CD4-positive, alpha-beta T cell treated with Interleukin-4 for 4 hours (primary cell): ENCODE results near the gene GIMAP4.
"Not testable (repeated sequence)": the region's sequence is repeated elsewhere in the genome, so short reads cannot be mapped to it uniquely, and the experiment has no call there.

Experiments used
- DNase-seq: peaks from one replicate; pipeline ENCODE4 v3.0.0-alpha.2; 2020

GIMAP4 gene

DNA sequence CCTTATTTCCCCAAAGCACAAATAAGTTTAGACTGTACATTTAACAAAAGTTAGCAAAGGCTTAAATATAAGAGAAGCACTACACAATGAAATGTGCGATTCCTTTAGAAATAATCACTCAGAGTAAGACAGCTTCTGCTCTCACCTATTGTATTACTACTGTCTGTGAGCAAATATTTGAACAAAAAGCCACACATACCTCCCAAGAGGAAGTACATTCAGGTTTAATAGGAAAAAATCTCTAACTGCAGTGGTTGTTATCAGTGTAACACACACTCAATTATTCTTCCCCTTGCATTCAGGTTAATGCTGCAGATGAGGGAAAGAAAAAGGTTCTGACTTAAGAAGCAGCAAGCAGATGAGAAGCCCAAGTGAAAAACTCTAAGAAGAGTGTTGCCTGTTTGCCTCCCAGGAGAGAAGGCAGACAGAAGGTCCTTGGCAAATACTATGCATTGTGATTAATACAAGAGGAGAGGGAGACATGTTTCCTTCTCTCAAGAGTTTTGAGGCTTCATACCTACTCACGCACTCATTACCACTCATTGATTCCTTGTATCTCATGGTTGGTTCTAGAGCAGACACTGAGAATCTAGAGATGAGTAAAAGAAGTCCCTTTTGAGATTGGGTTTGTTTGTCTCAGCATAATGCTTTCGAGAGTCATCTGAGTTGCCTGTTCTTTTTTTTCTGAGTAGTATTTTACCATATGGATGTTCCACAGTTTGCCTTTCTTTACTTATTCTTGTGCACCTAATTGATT is 13.6 kb downstream of the GIMAP4 start:
- DNase-seq, result no peak

DNA sequence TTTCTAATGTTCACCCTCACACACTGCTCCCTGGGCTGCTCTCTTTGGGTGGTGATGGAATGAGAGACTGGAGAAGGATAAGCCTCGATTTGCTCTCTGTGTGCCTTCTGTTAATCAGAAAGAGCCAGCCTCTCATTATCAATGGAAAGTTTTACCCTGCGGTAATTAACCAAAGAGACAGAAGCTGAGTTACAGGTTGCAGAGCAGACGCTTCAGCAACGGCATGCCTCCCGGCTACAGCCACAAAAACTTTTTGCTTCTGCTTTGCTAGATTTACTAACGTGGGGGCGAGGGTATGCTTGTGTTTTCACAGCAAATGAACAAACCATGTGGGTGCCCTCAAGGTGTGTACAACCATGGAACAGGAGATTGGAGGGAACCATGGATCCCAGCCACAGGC is 18.0 kb downstream of the GIMAP4 start:
- no peak for DNase-seq

DNA sequence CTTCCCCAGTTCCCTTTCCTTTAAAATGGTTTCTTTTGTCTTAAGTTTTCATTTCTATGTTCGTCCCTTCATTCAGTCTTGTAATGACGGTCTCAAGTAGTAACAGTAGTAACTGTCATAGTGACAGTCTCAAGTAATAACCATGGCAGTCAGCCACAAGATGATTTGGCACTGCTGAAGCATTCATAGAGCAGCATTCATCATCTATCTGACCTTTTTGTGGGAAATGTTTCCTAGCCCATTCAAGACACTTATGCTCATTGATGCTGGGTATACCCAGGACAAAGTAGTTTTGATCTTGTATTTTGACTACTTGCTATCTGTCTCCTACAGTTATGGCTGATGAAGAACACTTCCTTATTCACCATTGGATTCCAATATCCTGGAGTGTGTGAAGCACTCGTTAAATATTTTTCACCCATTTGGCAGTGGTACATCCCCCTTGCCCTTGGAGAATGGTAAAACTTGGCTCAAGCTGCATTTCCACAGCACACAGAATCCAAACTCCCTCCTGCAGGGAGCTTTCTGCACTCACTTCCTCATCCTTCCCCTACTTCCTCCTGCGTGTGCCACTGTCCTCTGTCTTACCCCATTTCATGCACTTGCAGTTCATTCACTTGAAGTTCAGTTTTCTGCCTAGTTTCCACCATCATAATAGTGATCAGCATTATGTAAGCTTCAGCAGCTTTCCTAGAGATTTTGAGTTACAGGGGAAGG is 19.0 kb downstream of the GIMAP4 start:
- DNase-seq, result no peak

DNA sequence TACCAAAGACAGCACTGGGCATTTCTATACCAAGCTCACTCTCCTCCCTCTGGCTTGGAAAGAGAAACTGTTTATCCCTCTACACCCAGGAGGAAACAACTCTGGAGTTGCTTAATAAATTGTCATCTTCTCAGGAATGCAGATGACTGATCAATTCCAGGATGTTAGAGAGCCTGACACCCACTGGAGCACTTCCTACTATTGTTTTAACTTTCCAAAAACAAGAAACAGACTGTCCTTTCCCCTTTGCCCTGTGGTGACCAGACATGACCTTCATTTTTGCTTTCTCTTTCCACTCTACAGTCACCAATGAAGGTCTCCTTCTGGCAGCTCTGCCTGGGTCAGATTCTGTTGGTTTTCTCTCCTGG is 19.6 kb downstream of the GIMAP4 start:
- DNase-seq, result no peak

DNA sequence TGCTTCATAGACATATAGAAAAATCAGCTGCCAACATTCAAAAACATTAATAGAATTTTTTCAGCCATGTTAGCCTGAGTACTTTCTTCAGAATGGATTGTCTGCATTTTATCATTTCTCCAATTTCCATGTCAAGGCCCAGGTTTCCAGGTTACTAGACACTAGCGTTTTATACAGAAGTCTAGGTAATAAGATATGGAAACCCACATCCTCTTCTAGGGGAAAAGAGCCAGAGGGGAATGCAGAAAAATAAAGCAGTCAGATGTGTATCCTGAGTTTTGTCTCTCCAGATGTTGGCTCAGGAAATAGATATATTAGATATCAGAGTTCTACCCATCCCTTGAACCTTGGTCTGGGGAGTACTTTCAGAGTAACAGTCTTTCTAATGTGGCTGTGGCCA is 20.4 kb downstream of the GIMAP4 start:
- DNase-seq, result no peak

DNA sequence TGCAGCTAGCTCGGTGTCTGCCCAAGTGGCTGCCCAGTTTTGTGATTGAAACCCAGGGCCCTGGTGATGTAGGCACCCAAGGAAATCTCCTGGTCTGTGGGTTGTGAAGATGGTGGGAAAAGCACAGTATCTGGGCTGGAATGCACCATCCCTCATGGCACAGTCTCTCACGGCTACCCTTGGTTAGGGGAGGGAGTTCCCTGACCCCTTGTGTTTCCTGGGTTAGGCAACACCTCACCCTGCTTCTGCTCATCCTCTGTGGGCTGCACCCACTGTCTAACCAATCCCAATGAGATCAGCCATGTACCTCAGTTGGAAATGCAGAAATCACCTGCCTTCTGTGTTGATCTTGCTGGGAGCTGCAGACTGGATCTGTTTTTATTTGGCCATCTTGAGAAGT is 27.6 kb downstream of the GIMAP4 start:
- no peak for DNase-seq

DNA sequence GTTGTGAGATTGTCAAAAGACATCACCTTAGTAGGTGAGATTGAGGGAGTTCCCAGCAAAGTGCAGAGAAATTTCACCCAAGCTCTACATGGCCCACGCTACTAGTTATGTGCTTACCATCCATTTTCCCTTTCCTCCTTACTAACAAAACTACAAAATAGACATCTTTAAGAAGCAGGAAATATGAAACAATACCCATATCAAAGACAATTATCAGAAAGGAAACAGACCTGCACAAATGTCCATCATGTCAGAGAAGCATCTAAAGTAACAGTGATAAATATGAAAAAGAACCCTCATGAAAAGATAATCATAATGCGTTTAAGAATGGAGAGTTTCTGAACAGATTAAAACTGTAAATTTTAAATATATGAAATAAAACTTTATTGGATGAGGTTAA is 28.2 kb downstream of the GIMAP4 start:
- no peak for DNase-seq

DNA sequence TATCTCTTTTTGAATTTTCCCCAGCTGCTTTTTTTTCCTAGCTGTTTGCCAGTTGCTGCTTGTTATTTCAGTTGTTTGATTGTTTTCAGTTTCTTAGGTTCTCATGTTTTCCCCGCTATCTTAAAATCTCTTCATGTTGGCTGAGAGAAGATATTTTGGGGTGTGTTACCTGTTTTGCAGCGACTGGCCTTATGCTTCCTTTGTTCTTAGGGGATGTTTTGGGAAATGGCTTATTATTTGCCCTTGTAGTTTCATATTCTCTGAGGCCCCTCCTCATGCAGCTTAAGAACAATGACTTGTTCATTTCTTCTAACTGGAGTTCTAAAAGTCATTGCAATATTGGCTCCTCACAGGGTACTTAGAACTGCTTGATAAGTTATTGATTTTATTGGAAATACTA is 36.4 kb downstream of the GIMAP4 start:
- peak; percentile 60 for DNase-seq

DNA sequence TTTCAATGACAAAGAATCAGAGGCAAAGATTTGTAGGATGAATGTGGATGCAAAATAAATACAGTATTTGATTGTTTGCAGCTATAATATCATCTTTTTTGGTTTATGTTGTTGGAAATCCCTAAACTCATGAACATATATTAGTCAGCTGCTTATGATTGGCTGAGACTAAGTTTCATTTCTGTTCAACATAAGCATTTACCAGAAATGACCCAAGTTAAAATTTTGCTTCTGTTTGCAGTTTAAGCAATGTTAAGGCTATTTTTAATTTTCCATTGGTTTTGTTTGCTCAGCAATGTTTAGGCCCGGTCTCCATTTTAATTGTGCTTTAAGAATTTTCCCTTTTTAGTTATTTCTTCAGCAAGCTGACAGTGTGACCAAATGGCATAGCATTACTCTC is 43.0 kb downstream of the GIMAP4 start:
- no peak for DNase-seq

DNA sequence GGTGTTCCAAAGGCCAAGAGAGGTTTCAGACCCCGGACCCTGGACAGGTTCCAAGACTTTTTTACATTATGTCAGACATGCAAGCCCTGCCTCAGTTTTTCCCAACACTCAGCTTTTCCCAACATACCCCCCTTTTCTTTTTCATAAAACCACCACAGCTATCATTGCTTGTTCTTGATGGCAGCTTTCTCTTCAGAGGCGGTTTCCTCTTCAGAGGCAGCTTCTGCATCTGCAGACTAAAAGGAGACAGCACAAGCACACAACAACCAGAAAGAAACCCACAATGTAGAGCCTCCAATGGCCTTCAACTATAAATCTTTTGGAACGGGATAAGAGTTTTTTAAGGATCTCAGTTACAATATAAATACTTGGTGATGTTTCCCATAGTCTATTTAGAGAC is 45.7 kb downstream of the GIMAP4 start:
- DNase-seq, result no peak

DNA sequence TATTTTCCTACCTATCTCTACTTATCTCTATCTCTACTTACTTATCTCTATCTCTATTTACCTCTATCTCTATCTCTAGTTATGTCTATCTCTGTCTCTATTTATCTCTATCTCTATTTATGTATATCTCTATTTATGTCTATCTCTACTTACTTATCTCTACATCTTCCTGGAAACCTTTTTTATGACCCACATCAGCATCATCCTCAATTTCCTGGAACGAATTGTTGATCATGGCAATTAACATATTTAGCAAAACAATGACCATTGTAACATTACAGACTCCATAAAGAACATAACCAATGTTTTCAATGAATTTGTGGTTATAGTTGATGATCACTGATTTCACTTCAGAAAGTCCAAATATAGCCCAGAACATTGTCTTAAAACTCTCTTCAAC is 46.7 kb downstream of the GIMAP4 start:
- DNase-seq, result no peak

DNA sequence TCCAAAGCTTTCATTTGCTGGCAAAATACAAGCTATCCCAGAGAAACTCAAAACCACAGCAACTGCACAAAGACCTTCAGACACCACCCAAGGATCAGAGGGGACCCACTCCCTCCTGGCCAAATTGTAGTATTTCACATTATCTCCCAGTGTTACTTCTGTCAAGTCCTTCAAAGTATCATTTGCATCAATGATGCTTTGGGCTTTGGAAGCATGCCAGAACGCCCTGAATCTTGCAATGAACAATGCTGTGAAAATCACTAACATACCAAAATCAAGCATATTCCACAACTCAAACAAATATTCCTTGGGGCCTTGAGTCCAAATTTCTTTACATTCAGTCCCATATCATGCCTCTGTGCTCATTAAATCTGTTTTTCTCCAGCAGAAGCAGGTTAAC is 47.2 kb downstream of the GIMAP4 start:
- not testable (repeated sequence) for DNase-seq

DNA sequence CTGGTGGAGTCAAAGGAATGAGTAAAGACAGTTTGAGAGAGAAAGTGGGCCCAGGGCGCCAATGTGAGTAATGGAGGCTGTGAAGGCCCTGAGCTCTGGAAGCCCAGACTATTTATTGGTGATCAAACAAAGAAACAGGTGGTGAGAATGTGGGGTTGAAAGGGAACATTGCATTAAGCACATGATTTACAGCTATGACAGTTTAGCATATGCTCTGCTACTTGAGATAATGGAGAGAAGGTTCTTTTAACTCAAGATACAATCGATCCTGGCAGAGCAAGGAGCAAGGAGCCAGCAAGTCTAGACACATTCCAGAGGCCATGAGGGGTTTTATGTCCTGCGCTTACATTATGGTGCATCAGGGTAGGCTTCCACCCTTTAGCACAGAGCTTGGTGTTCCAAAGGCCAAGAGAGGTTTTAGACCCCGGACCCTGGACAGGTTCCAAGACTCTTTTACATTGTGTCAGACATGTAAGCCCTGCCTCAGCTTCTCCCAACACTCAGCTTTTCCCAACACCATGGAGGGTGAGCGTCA is 48.1 kb downstream of the GIMAP4 start:
- DNase-seq, result not testable (repeated sequence)

DNA sequence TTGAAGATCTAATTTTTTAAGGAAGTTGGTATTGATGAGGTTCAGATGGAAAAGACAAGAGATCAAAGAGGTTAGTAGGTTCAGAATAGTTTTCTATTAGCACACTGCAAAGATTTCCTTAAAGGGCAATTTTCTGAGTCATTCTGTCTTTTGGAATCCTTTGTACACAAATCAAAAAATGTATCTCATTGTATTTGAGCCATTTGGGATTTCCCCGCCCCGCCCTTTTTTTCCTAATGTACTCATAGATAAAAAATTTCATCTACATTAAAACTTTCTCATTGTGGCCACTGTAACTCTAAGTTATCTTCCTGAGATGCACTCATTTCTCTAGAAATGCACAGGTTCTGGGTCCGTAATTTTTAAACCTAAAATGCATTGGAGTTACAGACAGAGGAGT is 52.9 kb downstream of the GIMAP4 start:
- DNase-seq, result peak; percentile 40

DNA sequence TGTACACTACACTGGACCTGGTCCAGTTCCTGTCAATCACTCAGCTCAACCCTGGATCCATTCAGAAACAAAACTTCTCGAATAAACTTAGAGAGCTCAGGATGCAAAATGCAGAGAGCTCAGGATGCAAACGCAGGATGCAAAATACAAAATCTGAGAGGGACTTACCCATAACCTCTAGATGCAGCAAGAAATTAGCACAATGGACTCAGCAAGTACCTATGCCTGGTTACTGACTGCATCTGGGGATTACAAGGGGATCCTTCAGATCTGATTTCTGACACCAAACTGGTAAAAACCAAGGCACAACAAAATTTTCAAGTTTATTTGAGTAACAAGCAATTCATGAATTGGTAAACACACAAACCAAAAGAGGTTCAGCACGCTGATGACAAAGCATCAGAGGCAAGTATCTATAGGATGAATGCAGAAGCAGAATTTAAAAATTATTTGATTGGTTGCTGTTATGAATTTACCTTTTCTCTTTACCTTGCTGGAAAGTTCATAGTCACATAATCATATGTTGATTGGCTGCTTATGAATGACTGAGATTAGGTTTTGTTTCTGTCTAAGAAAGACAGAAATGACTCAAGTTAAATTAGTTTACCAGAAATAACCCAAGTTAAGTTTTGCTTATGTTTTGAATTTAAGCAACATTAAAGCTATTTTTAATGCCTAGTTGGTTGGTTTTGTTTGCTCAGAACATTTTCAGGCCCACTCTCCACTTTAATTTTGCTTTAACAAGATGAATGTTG is 53.6 kb downstream of the GIMAP4 start:
- DNase-seq, result no peak

DNA sequence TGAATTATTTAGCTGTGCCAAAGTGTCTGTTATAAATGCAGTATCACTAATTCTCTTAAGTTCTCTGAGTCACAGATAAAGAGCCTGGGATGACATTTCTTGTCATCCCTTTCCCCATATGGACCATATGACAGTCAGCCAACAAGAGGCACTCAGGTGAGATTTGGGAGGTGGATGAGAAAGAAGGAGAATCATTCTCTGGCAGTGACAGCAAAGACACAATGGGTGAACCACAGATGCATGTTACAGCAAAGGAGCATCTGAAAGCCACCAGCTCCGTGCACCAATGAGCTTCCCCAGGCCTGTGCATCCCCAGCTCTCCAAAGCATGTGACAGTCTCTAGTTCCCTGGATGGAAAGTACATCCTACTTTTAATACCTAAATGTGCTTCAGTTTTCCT is 54.2 kb downstream of the GIMAP4 start:
- no peak for DNase-seq
